GM10266 (cell line): ENCODE measurements around the gene EHD3.

Source experiments
- DNase-seq: peaks from one replicate; pipeline ENCODE4 v3.0.0; 2012; ENCODE audit errors: extremely low spot score
- CTCF ChIP-seq: IDR thresholded peaks from 2 replicates; pipeline ENCODE4 v1.5.1; 2012; ENCODE audit warnings: mild to moderate bottlenecking, low read depth; ENCODE audit not compliant: control insufficient read depth, insufficient read depth; ENCODE audit errors: missing control alignments

EHD3 gene

GRCh38 chr2:31266804-31267203 is 32.9 kb downstream of the EHD3 start:
- no peak for TF ChIP-seq CTCF

GRCh38 chr2:31267437-31268120 is 33.6 kb downstream of the EHD3 start:
- DNase-seq = no peak
- no peak for TF ChIP-seq CTCF

More at GRCh38 chr2:31266804-31267203, 32.9 kb downstream of the EHD3 start:
- DNase-seq = no peak

GRCh38 chr2:31268344-31268743 is 34.4 kb downstream of the EHD3 start:
- TF ChIP-seq CTCF = no peak

GRCh38 chr2:31269087-31269486 is 35.1 kb downstream of the EHD3 start:
- TF ChIP-seq CTCF = no peak
- DNase-seq = no peak

More at GRCh38 chr2:31268344-31268743, 34.4 kb downstream of the EHD3 start:
- no peak for DNase-seq

GRCh38 chr2:31270131-31270530 is 36.2 kb downstream of the EHD3 start:
- no peak for DNase-seq
- TF ChIP-seq CTCF = no peak

- TF ChIP-seq CTCF = no peak
- no peak for DNase-seq
Measured at GRCh38 chr2:31270822-31271231, 36.9 kb downstream of the EHD3 start.

GRCh38 chr2:31271851-31272267 is 37.9 kb downstream of the EHD3 start:
- no peak for TF ChIP-seq CTCF
- no peak for DNase-seq
